Activated T-cell treated with anti-CD3 and anti-CD28 coated beads, Interleukin-2, amount 50 U/mL, for 24 hours (primary cell): Measurements from ENCODE around the gene RNF39.
"Not testable (repeated sequence)": the region's sequence is repeated elsewhere in the genome, so short reads cannot be mapped to it uniquely, and the experiment has no call there.

Source experiments
- DNase-seq: peaks from one replicate; pipeline ENCODE4 v3.0.0-alpha.2; 2020
- H3K27ac Mint-ChIP-seq: 2 replicates; pipeline ENCODE4 v1.8.0; 2020; ENCODE audit warnings: mild to moderate bottlenecking, mixed read lengths
- H3K27me3 Mint-ChIP-seq: 2 replicates; pipeline ENCODE4 v1.8.0; 2020; ENCODE audit warnings: mixed read lengths
- H3K36me3 Mint-ChIP-seq: 2 replicates; pipeline ENCODE4 v1.8.0; 2020; ENCODE audit warnings: low read depth, mixed read lengths
- H3K4me1 Mint-ChIP-seq: 2 replicates; pipeline ENCODE4 v1.8.0; 2020; ENCODE audit warnings: low read depth, mixed read lengths
- H3K4me3 Mint-ChIP-seq: 2 replicates; pipeline ENCODE4 v1.8.0; 2020; ENCODE audit warnings: mild to moderate bottlenecking, moderate library complexity, mixed read lengths
- H3K9me3 Mint-ChIP-seq: 2 replicates; pipeline ENCODE4 v1.8.0; 2020; ENCODE audit warnings: mixed read lengths

The RNF39 gene

GRCh38 chr6:30075094-30075789 is at the start of gene RNF39:
TSS of gene RNF39 (minus strand) at chr6:30075769. CDS start at chr6:30075585, 184 bp downstream.
- DNase-seq, result no peak
- Mint-ChIP-seq H3K27ac (no peak within 1 kb of the TSS), H3K27me3 (peaks cover 65% of the 10 kb centered on the region), H3K4me1 (peaks cover 45% of the 10 kb centered on the region), H3K9me3 (no peaks in the 10 kb centered on the region), H3K36me3 (peaks cover 7% of the 10 kb centered on the region), H3K4me3 (peak within 1 kb of the TSS; percentile 56)

- DNase-seq, result no peak
- no peaks in the 10 kb centered on the region for H3K4me1 Mint-ChIP-seq
- H3K9me3 Mint-ChIP-seq, result no peaks in the 10 kb centered on the region
- no peaks in the 10 kb centered on the region for H3K36me3 Mint-ChIP-seq
- H3K4me3 Mint-ChIP-seq, result no peak overlapping the region
- H3K27me3 Mint-ChIP-seq, result peaks cover 36% of the 10 kb centered on the region
- H3K27ac Mint-ChIP-seq, result no peak overlapping the region
Observed at GRCh38 chr6:30122515-30122914, 46.9 kb upstream of the RNF39 start.

- Mint-ChIP-seq H3K27ac (no peak overlapping the region), H3K4me3 (no peak overlapping the region), H3K27me3 (peaks cover 28% of the 10 kb centered on the region), H3K36me3 (no peaks in the 10 kb centered on the region), H3K9me3 (no peaks in the 10 kb centered on the region), H3K4me1 (no peaks in the 10 kb centered on the region)
- DNase-seq, result no peak
Observed at GRCh38 chr6:30121446-30122366, 46.1 kb upstream of the RNF39 start.

GRCh38 chr6:30118691-30119090 is 43.1 kb upstream of the RNF39 start:
- H3K9me3 Mint-ChIP-seq, H3K27ac Mint-ChIP-seq, H3K4me1 Mint-ChIP-seq, DNase-seq, H3K36me3 Mint-ChIP-seq, H3K4me3 Mint-ChIP-seq: not testable (repeated sequence)
- H3K27me3 Mint-ChIP-seq, result peaks cover 30% of the 10 kb centered on the region

- Mint-ChIP-seq H3K4me3 (no peak overlapping the region), H3K9me3 (no peaks in the 10 kb centered on the region), H3K36me3 (no peaks in the 10 kb centered on the region), H3K27ac (no peak overlapping the region), H3K4me1 (peaks cover 12% of the 10 kb centered on the region), H3K27me3 (peaks cover 43% of the 10 kb centered on the region)
- DNase-seq, result no peak
Observed at GRCh38 chr6:30116724-30117123, 41.2 kb upstream of the RNF39 start.

- Mint-ChIP-seq H3K4me3 (no peak overlapping the region), H3K27me3 (peaks cover 58% of the 10 kb centered on the region), H3K4me1 (peaks cover 12% of the 10 kb centered on the region), H3K27ac (no peak overlapping the region), H3K9me3 (no peaks in the 10 kb centered on the region), H3K36me3 (no peaks in the 10 kb centered on the region)
- DNase-seq, result no peak
Observed at GRCh38 chr6:30113841-30114240, 38.3 kb upstream of the RNF39 start.

- no peak within 1 kb of the TSS for H3K4me3 Mint-ChIP-seq
- peaks cover 12% of the 10 kb centered on the region for H3K4me1 Mint-ChIP-seq
- DNase-seq, result no peak
- no peak within 1 kb of the TSS for H3K27ac Mint-ChIP-seq
- H3K36me3 Mint-ChIP-seq, result no peaks in the 10 kb centered on the region
- no peaks in the 10 kb centered on the region for H3K9me3 Mint-ChIP-seq
- H3K27me3 Mint-ChIP-seq, result peaks cover 63% of the 10 kb centered on the region
Observed at GRCh38 chr6:30113003-30113759, 37.6 kb upstream of the RNF39 start, which contains the start of gene TRIM31. TSS of gene TRIM31 (minus strand) at chr6:30113090. CDS start at chr6:30112805, 285 bp downstream.

GRCh38 chr6:30112402-30112994 is 36.9 kb upstream of the RNF39 start:
- Mint-ChIP-seq H3K27ac (no peak overlapping the region), H3K4me1 (peaks cover 12% of the 10 kb centered on the region), H3K36me3 (no peaks in the 10 kb centered on the region), H3K27me3 (peaks cover 66% of the 10 kb centered on the region), H3K9me3 (no peaks in the 10 kb centered on the region), H3K4me3 (no peak overlapping the region)
- no peak for DNase-seq

GRCh38 chr6:30111266-30111856 is 35.8 kb upstream of the RNF39 start:
- peaks cover 69% of the 10 kb centered on the region for H3K27me3 Mint-ChIP-seq

GRCh38 chr6:30104661-30105060 is 29.1 kb upstream of the RNF39 start:
- Mint-ChIP-seq H3K4me3 (no peak overlapping the region), H3K27ac (no peak overlapping the region), H3K27me3 (peaks cover 58% of the 10 kb centered on the region), H3K36me3 (no peaks in the 10 kb centered on the region), H3K4me1 (peaks cover 39% of the 10 kb centered on the region), H3K9me3 (no peaks in the 10 kb centered on the region)
- DNase-seq, result no peak

More at GRCh38 chr6:30111266-30111856, 35.8 kb upstream of the RNF39 start:
- Mint-ChIP-seq H3K4me3 (no peak overlapping the region), H3K27ac (no peak overlapping the region), H3K4me1 (peaks cover 12% of the 10 kb centered on the region), H3K9me3 (no peaks in the 10 kb centered on the region), H3K36me3 (no peaks in the 10 kb centered on the region)
- DNase-seq, result no peak

- DNase-seq, result no peak
- H3K4me1 Mint-ChIP-seq, result peaks cover 42% of the 10 kb centered on the region
- H3K36me3 Mint-ChIP-seq, result no peaks in the 10 kb centered on the region
- no peak overlapping the region for H3K27ac Mint-ChIP-seq
- H3K9me3 Mint-ChIP-seq, result no peaks in the 10 kb centered on the region
- H3K27me3 Mint-ChIP-seq, result peaks cover 62% of the 10 kb centered on the region
- H3K4me3 Mint-ChIP-seq, result peak overlapping the region; percentile 79
Observed at GRCh38 chr6:30103872-30104179, 28.3 kb upstream of the RNF39 start.

- Mint-ChIP-seq H3K27ac (no peak overlapping the region), H3K36me3 (no peaks in the 10 kb centered on the region), H3K4me3 (peak overlapping the region; percentile 79), H3K4me1 (peaks cover 46% of the 10 kb centered on the region), H3K9me3 (no peaks in the 10 kb centered on the region), H3K27me3 (peaks cover 63% of the 10 kb centered on the region)
- DNase-seq, result peak; percentile 86
Observed at GRCh38 chr6:30102970-30103871, 27.7 kb upstream of the RNF39 start.

- H3K9me3 Mint-ChIP-seq, result no peaks in the 10 kb centered on the region
- H3K27me3 Mint-ChIP-seq, result peaks cover 56% of the 10 kb centered on the region
- peak overlapping the region; percentile 70 for H3K4me3 Mint-ChIP-seq
- H3K36me3 Mint-ChIP-seq, result no peaks in the 10 kb centered on the region
- no peak for DNase-seq
- peaks cover 52% of the 10 kb centered on the region for H3K4me1 Mint-ChIP-seq
- H3K27ac Mint-ChIP-seq, result no peak overlapping the region
Observed at GRCh38 chr6:30102414-30102969, 26.9 kb upstream of the RNF39 start.
